GM12878 (cell line): ENCODE data around the gene ZNF678. TPM values are rescaled to one million over a fixed set of nuclear protein-coding genes. Genes with fewer than 3 reads are reported as not detected.

ENCODE experiments used
- ATAC-seq: fragments of 200-7000 bp; cut with Tn5 transposase; 3 replicates; pipeline ENCODE4 v1.9.1; 2020; ENCODE audit warnings: mild to moderate bottlenecking, moderate library complexity
- BruUV-seq: library from RNA; stranded (reverse); fragments of 400-500 nt; replicated peaks from 2 replicates; lab custom pipeline; 2021; lab: Mats Ljungman, UMichigan
- CTCF ChIA-PET: fragments of 300-600 bp; sonication (Branson Sonifier 250); formaldehyde crosslinking; extraction: SDS; loops from one replicate; lab custom pipeline; 2021; ENCODE audit warnings: inconsistent platforms; lab: Yijun Ruan, JAX
- POLR2A ChIA-PET: fragments of 350-600 bp; formaldehyde crosslinking; extraction: SDS; loops from one replicate; lab custom pipeline; 2021; ENCODE audit warnings: inconsistent platforms; lab: Charles Lee
- RAD21 ChIA-PET: fragments of 300-600 bp; sonication (Branson Sonifier 250); formaldehyde crosslinking; loops from one replicate; lab custom pipeline; 2023; ENCODE audit warnings: antibody characterized with exemption; ENCODE audit not compliant: unreplicated experiment; lab: Charles Lee
- SMC1A ChIA-PET: fragments of 300-600 bp; sonication (Branson Sonifier 250); formaldehyde crosslinking; loops from one replicate; lab custom pipeline; 2023; ENCODE audit not compliant: unreplicated experiment, uncharacterized antibody; lab: Charles Lee
- DNase-seq: peaks from one replicate; pipeline ENCODE4 v3.0.0-alpha.2; 2011; ENCODE audit warnings: low read depth, low spot score
- FAIRE-seq: peaks from 3 replicates; lab custom pipeline; 2011; peaks lifted over from hg19 to GRCh38; lab: Jason Lieb, UNC
- H2AFZ ChIP-seq: 2 replicates; pipeline ENCODE4 v1.6.0; 2011; ENCODE audit warnings: low read depth, low read length, control low read depth; ENCODE audit not compliant: control insufficient read depth
- H3K27ac ChIP-seq: 2 replicates; pipeline ENCODE4 v1.5.1; 2011; ENCODE audit warnings: control low read depth; ENCODE audit not compliant: control insufficient read depth, insufficient read depth
- H3K27me3 ChIP-seq, 2 experiments: replicated peaks in 1 of 2; 2 replicates each; pipeline versions ENCODE4 v1.6.0 to v1.6.1; 2011; ENCODE audit warnings: low read length in 1 of 2; ENCODE audit not compliant: control insufficient read depth in 2 of 2, insufficient read depth in 2 of 2
- H3K36me3 ChIP-seq, 2 experiments: 2 replicates each; pipeline ENCODE4 v1.5.1; 2011; ENCODE audit warnings: low read length in 1 of 2; ENCODE audit not compliant: control insufficient read depth in 2 of 2, insufficient read depth in 2 of 2
- H3K4me1 ChIP-seq: 2 replicates; pipeline ENCODE4 v1.6.1; 2011; ENCODE audit warnings: mild to moderate bottlenecking, low read length, moderate library complexity, mixed read lengths; ENCODE audit not compliant: control insufficient read depth, insufficient read depth
- H3K4me2 ChIP-seq: 2 replicates; pipeline ENCODE4 v1.6.0; 2011; ENCODE audit warnings: control low read depth; ENCODE audit not compliant: control insufficient read depth, insufficient read depth
- H3K4me3 ChIP-seq: fragments of 200-600 bp; sonication (generic); 2 replicates; pipeline ENCODE4 v1.5.1; 2016
- H3K79me2 ChIP-seq: 2 replicates; pipeline ENCODE4 v1.6.0; 2011; ENCODE audit warnings: low read length; ENCODE audit not compliant: control insufficient read depth, insufficient read depth
- H3K9ac ChIP-seq: 2 replicates; pipeline ENCODE4 v1.8.0; 2011; ENCODE audit warnings: low read length, control low read depth, mixed read lengths; ENCODE audit not compliant: control insufficient read depth, insufficient read depth
- H3K9me3 ChIP-seq: replicated peaks from 3 replicates; pipeline ENCODE4 v1.5.1; 2011; ENCODE audit warnings: mild to moderate bottlenecking, low read length; ENCODE audit not compliant: control insufficient read depth, insufficient read depth
- H4K20me1 ChIP-seq: 2 replicates; pipeline ENCODE4 v1.6.0; 2011; ENCODE audit not compliant: control insufficient read depth, insufficient read depth
- ESRRA ChIP-seq: IDR thresholded peaks from 2 replicates; pipeline ENCODE4 v1.6.1; 2012; ENCODE audit warnings: mild to moderate bottlenecking, low read length, improper control_type of control experiment
- IRF4 ChIP-seq: IDR thresholded peaks from 2 replicates; pipeline ENCODE4 v1.6.1; 2011; ENCODE audit warnings: low read depth, low read length
- MTA2 ChIP-seq: fragments of 450-650 bp; IDR thresholded peaks from 2 replicates; pipeline ENCODE4 v1.6.1; 2016; ENCODE audit warnings: low read depth, mild to moderate bottlenecking, moderate library complexity
- MYB ChIP-seq: fragments of 150-350 bp; IDR thresholded peaks from 2 replicates; pipeline ENCODE4 v1.6.1; 2014; ENCODE audit warnings: mild to moderate bottlenecking, low read depth, low read length, borderline replicate concordance
- NR2C2 ChIP-seq: IDR thresholded peaks from 2 replicates; pipeline ENCODE4 v1.6.1; 2011; ENCODE audit warnings: borderline replicate concordance, low read depth; ENCODE audit not compliant: control insufficient read depth, insufficient read length
- RAD51 ChIP-seq: fragments of 450-650 bp; IDR thresholded peaks from 2 replicates; pipeline ENCODE4 v1.6.1; 2016; ENCODE audit warnings: moderate library complexity, mild to moderate bottlenecking, inconsistent platforms
- RUNX3 ChIP-seq: IDR thresholded peaks from 2 replicates; pipeline ENCODE4 v1.6.1; 2012; ENCODE audit warnings: low read length, inconsistent platforms
- SUPT20H ChIP-seq: IDR thresholded peaks from 2 replicates; pipeline ENCODE4 v1.6.1; 2011; ENCODE audit warnings: low read depth, mild to moderate bottlenecking, low read length, moderate library complexity, borderline replicate concordance; ENCODE audit not compliant: control insufficient read depth
- TCF3 ChIP-seq: IDR thresholded peaks from 2 replicates; pipeline ENCODE4 v1.6.1; 2012; ENCODE audit warnings: low read depth, mild to moderate bottlenecking, low read length, borderline replicate concordance; ENCODE audit not compliant: insufficient read depth
- ZSCAN29 ChIP-seq: fragments of 450-650 bp; IDR thresholded peaks from 2 replicates; pipeline ENCODE4 v1.6.1; 2017; ENCODE audit warnings: mild to moderate bottlenecking, moderate library complexity
- WGBS: methylation state at CpG from one replicate; pipeline ENCODE4 v1.1.6; 2016; ENCODE audit warnings: low lambda C conversion rate; ENCODE audit not compliant: insufficient replicate concordance, insufficient coverage; ENCODE audit errors: missing lambda C conversion rate; 5-methylcytosine and 5-hydroxymethylcytosine counted together
- in situ Hi-C: fragments of 300-500 bp; cut with MboI; formaldehyde crosslinking; loops from 9 replicates; pipeline ENCODE4 v1.14.3; 2018; ENCODE audit warnings: mixed read lengths
- intact Hi-C: fragments of 100-400 bp; cut with micrococcal nuclease; formaldehyde crosslinking; loops from one replicate; pipeline ENCODE4 v1.14.2; 2022; ENCODE audit not compliant: unreplicated experiment
- polyA plus RNA-seq, 11 experiments: library from polyadenylated mRNA; depleted of rRNA in 4 of 11; unstranded in 6 of 11; stranded (reverse) in 5 of 11; fragments of >200 nt; fragmentation: Nextera tagmentation in 4 of 11; fragmentation: Illumina TruSeq in 1 of 11; extraction: Ambion mirVana in 4 of 11; extraction: Trizol in 1 of 11; gene quantifications; 1 replicate in 1 of 11; 2 replicates in 10 of 11; pipeline versions ENCODE4 v1.2.1 to v1.2.3, GENCODE V29; 2011 to 2016; ENCODE audit warnings: inconsistent platforms in 2 of 11, missing spikeins in 2 of 11, low read depth in 1 of 11
- total RNA-seq, 4 experiments: library from RNA; depleted of rRNA in 3 of 4; stranded (reverse); fragments of >200 nt in 3 of 4; fragmentation: Illumina TruSeq in 1 of 4; extraction: Trizol in 1 of 4; gene quantifications; 2 replicates each; pipeline versions ENCODE4 v1.2.1 to v1.2.3, GENCODE V29; 2013 to 2021
- TF ChIP-seq, protein P1 (sequence below): fragments of 450-650 bp; IDR thresholded peaks from 2 replicates; pipeline ENCODE4 v1.6.1; 2014; ENCODE audit warnings: mild to moderate bottlenecking
- TF ChIP-seq, protein P2 (sequence below): IDR thresholded peaks from 2 replicates; pipeline ENCODE4 v1.6.1; 2012; ENCODE audit warnings: low read depth, low read length, improper control_type of control experiment
- TF ChIP-seq, protein P3 (sequence below): fragments of 450-650 bp; IDR thresholded peaks from 2 replicates; pipeline ENCODE4 v1.6.1; 2018; ENCODE audit warnings: mild to moderate bottlenecking, low read depth, moderate library complexity; ENCODE audit not compliant: partially characterized antibody

The ZNF678 gene
- total and polyA plus RNA-seq, 10 of the 15 experiments (the other 5 are each of a cell fraction or from before 2014, with no cell fraction given), result 1.4 to 10.4 (median 3.5) TPM

DNA sequence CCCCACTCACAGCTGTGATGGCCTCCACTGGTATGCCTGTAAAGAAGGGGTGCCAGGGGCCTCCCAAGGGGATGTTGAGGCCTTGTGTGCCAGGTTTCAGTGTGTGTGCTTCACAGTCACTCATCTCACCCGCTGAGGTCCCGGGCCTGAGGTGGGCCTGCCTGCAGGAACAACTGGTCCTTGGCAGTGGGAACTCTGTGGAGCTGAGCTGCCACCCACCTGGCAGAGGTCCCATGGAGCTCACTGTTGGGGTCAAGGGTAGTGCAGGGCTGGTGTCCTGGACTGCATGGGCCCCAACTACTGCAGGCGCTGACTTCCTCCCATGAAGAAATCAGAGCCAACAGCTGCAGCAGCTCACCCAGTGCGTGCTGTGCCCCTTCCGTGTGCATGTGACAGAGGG, 17.3 kb upstream of the ZNF678 start:
- ATAC-seq (no peak), DNase-seq (no peak), FAIRE-seq (no peak)
- no peak overlapping the region for H3K27ac ChIP-seq
- intact Hi-C loops (loop anchor here (10.0 kb wide), 1 partner anchor 399 kb away; the partner anchor contains the start of gene WNT9A), in situ Hi-C loops (no loop called here)
- no peaks in the 10 kb centered on the region for H3K36me3 ChIP-seq
- no peaks in the 10 kb centered on the region for H3K27me3 ChIP-seq
- POLR2A ChIA-PET, result no interaction called here
- no peak overlapping the region for H3K4me3 ChIP-seq
- no peaks in the 10 kb centered on the region for H3K79me2 ChIP-seq
- TF ChIP-seq, protein P1, sequence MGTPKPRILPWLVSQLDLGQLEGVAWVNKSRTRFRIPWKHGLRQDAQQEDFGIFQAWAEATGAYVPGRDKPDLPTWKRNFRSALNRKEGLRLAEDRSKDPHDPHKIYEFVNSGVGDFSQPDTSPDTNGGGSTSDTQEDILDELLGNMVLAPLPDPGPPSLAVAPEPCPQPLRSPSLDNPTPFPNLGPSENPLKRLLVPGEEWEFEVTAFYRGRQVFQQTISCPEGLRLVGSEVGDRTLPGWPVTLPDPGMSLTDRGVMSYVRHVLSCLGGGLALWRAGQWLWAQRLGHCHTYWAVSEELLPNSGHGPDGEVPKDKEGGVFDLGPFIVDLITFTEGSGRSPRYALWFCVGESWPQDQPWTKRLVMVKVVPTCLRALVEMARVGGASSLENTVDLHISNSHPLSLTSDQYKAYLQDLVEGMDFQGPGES, result no peak
- TF ChIP-seq RUNX3 (no peak), RAD51 (no peak), MTA2 (no peak), SUPT20H (no peak), ESRRA (no peak), ZSCAN29 (no peak), MYB (no peak), IRF4 (no peak), NR2C2 (no peak), TCF3 (no peak)
- TF ChIP-seq, protein P2, sequence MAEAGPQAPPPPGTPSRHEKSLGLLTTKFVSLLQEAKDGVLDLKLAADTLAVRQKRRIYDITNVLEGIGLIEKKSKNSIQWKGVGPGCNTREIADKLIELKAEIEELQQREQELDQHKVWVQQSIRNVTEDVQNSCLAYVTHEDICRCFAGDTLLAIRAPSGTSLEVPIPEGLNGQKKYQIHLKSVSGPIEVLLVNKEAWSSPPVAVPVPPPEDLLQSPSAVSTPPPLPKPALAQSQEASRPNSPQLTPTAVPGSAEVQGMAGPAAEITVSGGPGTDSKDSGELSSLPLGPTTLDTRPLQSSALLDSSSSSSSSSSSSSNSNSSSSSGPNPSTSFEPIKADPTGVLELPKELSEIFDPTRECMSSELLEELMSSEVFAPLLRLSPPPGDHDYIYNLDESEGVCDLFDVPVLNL, result no peak
- TF ChIP-seq, protein P3, sequence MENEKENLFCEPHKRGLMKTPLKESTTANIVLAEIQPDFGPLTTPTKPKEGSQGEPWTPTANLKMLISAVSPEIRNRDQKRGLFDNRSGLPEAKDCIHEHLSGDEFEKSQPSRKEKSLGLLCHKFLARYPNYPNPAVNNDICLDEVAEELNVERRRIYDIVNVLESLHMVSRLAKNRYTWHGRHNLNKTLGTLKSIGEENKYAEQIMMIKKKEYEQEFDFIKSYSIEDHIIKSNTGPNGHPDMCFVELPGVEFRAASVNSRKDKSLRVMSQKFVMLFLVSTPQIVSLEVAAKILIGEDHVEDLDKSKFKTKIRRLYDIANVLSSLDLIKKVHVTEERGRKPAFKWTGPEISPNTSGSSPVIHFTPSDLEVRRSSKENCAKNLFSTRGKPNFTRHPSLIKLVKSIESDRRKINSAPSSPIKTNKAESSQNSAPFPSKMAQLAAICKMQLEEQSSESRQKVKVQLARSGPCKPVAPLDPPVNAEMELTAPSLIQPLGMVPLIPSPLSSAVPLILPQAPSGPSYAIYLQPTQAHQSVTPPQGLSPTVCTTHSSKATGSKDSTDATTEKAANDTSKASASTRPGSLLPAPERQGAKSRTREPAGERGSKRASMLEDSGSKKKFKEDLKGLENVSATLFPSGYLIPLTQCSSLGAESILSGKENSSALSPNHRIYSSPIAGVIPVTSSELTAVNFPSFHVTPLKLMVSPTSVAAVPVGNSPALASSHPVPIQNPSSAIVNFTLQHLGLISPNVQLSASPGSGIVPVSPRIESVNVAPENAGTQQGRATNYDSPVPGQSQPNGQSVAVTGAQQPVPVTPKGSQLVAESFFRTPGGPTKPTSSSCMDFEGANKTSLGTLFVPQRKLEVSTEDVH, result no peak
- CTCF ChIA-PET, result interaction anchor here (0.6 to 1.7 kb wide), 3 partner anchors 11 to 633 kb away, joined by 3 to 5 read pairs (median 4); no protein-coding TSS in a partner anchor
- RAD21 ChIA-PET, result no interaction called here
- 48% methylated on average over 5 of the region's 5 CpGs for WGBS
- no peak overlapping the region for H2AFZ ChIP-seq
- no peak overlapping the region for H3K4me2 ChIP-seq
- BruUV-seq, result no TSS peak
- no peaks in the 10 kb centered on the region; the same call in 2 of the 3 replicates for H3K9me3 ChIP-seq
- H4K20me1 ChIP-seq, result no peaks in the 10 kb centered on the region
- SMC1A ChIA-PET, result interaction anchor here (1.7 kb wide), 1 partner anchor 18 kb away, joined by 3 read pairs; the partner anchor contains the start of gene ZNF678
- H3K9ac ChIP-seq, result no peak overlapping the region
- peaks cover 3% of the 10 kb centered on the region; the same call in 1 of the 2 replicates for H3K4me1 ChIP-seq
